CD4-positive, CD25-positive, alpha-beta regulatory T cell (primary cell): Measurements from ENCODE around the gene ITGA8. TPM values are rescaled to one million over a fixed set of nuclear protein-coding genes. Genes with fewer than 3 reads are reported as not detected.

ENCODE experiments used
- ATAC-seq, 2 donors: fragments of 150-1000 bp; cut with Tn5 transposase; one replicate each; pipeline ENCODE4 v1.10.0; 2021; ENCODE audit warnings: low read depth in 2 of 2, moderate number of reproducible peaks in 2 of 2, moderate library complexity in 1 of 2
- DNase-seq, 3 donors: peaks; one replicate each; pipeline versions ENCODE4 v3.0.0 to v3.0.0-alpha.2; 2012 to 2022; ENCODE audit warnings: mixed read lengths in 1 of 3
- H3K27ac ChIP-seq: one replicate; pipeline ENCODE4 v1.7.0; 2013; ENCODE audit warnings: mild to moderate bottlenecking, low read length; ENCODE audit not compliant: insufficient read depth, poor library complexity, severe bottlenecking
- H3K27me3 ChIP-seq: one replicate; pipeline ENCODE4 v1.7.0; 2013; ENCODE audit warnings: low read length; ENCODE audit not compliant: control insufficient read depth, insufficient read depth
- H3K36me3 ChIP-seq: one replicate; pipeline ENCODE4 v1.7.0; 2013; ENCODE audit warnings: mild to moderate bottlenecking, low read length, moderate library complexity; ENCODE audit not compliant: control insufficient read depth, insufficient read depth
- H3K4me1 ChIP-seq: 2 replicates; pipeline ENCODE4 v1.7.0; 2013; ENCODE audit warnings: mild to moderate bottlenecking, low read length; ENCODE audit not compliant: insufficient read depth, control insufficient read depth, poor library complexity, severe bottlenecking
- H3K4me3 ChIP-seq: one replicate; pipeline ENCODE4 v1.7.0; 2013; ENCODE audit warnings: low read depth, mild to moderate bottlenecking, low read length, moderate library complexity
- H3K9me3 ChIP-seq, 2 experiments: 1 replicate in 1 of 2; 2 replicates in 1 of 2; pipeline ENCODE4 v1.7.0; 2013; ENCODE audit warnings: low read length in 2 of 2, mild to moderate bottlenecking in 1 of 2, moderate library complexity in 1 of 2; ENCODE audit not compliant: control insufficient read depth in 2 of 2
- H3K27ac Mint-ChIP-seq, 3 donors: one replicate each; pipeline ENCODE4 v1.8.0; 2020 to 2022; ENCODE audit warnings: mild to moderate bottlenecking in 3 of 3, mixed read lengths in 3 of 3, moderate library complexity in 2 of 3
- H3K27me3 Mint-ChIP-seq: one replicate; pipeline ENCODE4 v1.8.0; 2022; ENCODE audit warnings: mild to moderate bottlenecking, mixed read lengths
- H3K36me3 Mint-ChIP-seq: one replicate; pipeline ENCODE4 v1.8.0; 2020; ENCODE audit warnings: mixed read lengths
- H3K4me1 Mint-ChIP-seq, 4 donors: one replicate each; pipeline ENCODE4 v1.8.0; 2020 to 2022; ENCODE audit warnings: mixed read lengths in 4 of 4, mild to moderate bottlenecking in 1 of 4
- H3K4me3 Mint-ChIP-seq, 4 donors: one replicate each; pipeline ENCODE4 v1.8.0; 2020 to 2022; ENCODE audit warnings: mild to moderate bottlenecking in 4 of 4, mixed read lengths in 4 of 4, moderate library complexity in 3 of 4
- H3K9me3 Mint-ChIP-seq, 7 donors: one replicate each; pipeline ENCODE4 v1.8.0; 2020 to 2022; ENCODE audit warnings: mixed read lengths in 7 of 7, mild to moderate bottlenecking in 3 of 7, moderate library complexity in 2 of 7
- polyA plus RNA-seq, 4 donors: library from polyadenylated mRNA; unstranded; fragments of 300-500 nt; fragmentation: Illumina TruSeq; gene quantifications; one replicate each; pipeline ENCODE4 v1.2.3, GENCODE V29; 2021
- total RNA-seq: library from RNA; stranded (reverse); gene quantifications from one replicate; pipeline ENCODE4 v1.2.3, GENCODE V29; 2022

Gene ITGA8
- total and polyA plus RNA-seq, 5 donors from 2014 or later: not detected

- Mint-ChIP-seq H3K36me3 (no peaks in the 10 kb centered on the region), H3K4me1 (peaks cover 0 to 5% (median 0%) of the 10 kb centered on the region in 4 donors), H3K4me3 (no peak overlapping the region), H3K27ac (no peak overlapping the region), H3K9me3 (peaks cover 0 to 9% (median 0%) of the 10 kb centered on the region in 7 donors), H3K27me3 (peaks cover 51% of the 10 kb centered on the region)
- Histone ChIP-seq H3K27me3 (peaks cover 20% of the 10 kb centered on the region), H3K4me3 (no peak overlapping the region), H3K9me3 (no peaks in the 10 kb centered on the region), H3K4me1 (no peaks in the 10 kb centered on the region), H3K27ac (no peak overlapping the region), H3K36me3 (no peaks in the 10 kb centered on the region)
- DNase-seq (no peak), ATAC-seq (no peak)
Measured at GRCh38 chr10:15718694-15719048, 1.1 kb downstream of the ITGA8 start.

- Mint-ChIP-seq H3K4me3 (no peak overlapping the region), H3K27ac (no peak overlapping the region), H3K27me3 (peaks cover 35% of the 10 kb centered on the region), H3K9me3 (peaks cover 0 to 9% (median 0%) of the 10 kb centered on the region in 7 donors), H3K4me1 (peaks cover 0 to 5% (median 0%) of the 10 kb centered on the region in 4 donors), H3K36me3 (no peaks in the 10 kb centered on the region)
- Histone ChIP-seq H3K9me3 (no peaks in the 10 kb centered on the region), H3K27me3 (peaks cover 19% of the 10 kb centered on the region), H3K4me3 (no peak overlapping the region), H3K36me3 (no peaks in the 10 kb centered on the region), H3K27ac (no peak overlapping the region), H3K4me1 (no peaks in the 10 kb centered on the region)
- no peak for DNase-seq
- no peak for ATAC-seq
Measured at GRCh38 chr10:15715619-15716227, 4.0 kb downstream of the ITGA8 start.

GRCh38 chr10:15714847-15715246 is 4.9 kb downstream of the ITGA8 start:
- ATAC-seq: no peak
- Mint-ChIP-seq H3K9me3 (peaks cover 0 to 9% (median 0%) of the 10 kb centered on the region in 7 donors), H3K36me3 (no peaks in the 10 kb centered on the region), H3K27ac (peak overlapping the region in 1 of 3 donors; percentile 56), H3K27me3 (peaks cover 27% of the 10 kb centered on the region), H3K4me1 (peaks cover 0 to 5% (median 0%) of the 10 kb centered on the region in 4 donors), H3K4me3 (no peak overlapping the region)
- DNase-seq: no peak
- Histone ChIP-seq H3K9me3 (no peaks in the 10 kb centered on the region), H3K4me1 (no peaks in the 10 kb centered on the region), H3K27ac (no peak overlapping the region), H3K4me3 (no peak overlapping the region), H3K36me3 (no peaks in the 10 kb centered on the region), H3K27me3 (peaks cover 20% of the 10 kb centered on the region)

GRCh38 chr10:15712883-15713282 is 6.8 kb downstream of the ITGA8 start:
- ATAC-seq (no peak), DNase-seq (no peak)
- no peak overlapping the region for H3K4me3 ChIP-seq
- H3K27ac Mint-ChIP-seq: no peak overlapping the region
- H3K27ac ChIP-seq: no peak overlapping the region
- no peaks in the 10 kb centered on the region for H3K4me1 ChIP-seq
- H3K9me3 ChIP-seq: no peaks in the 10 kb centered on the region
- no peaks in the 10 kb centered on the region for H3K36me3 Mint-ChIP-seq
- H3K4me3 Mint-ChIP-seq: no peak overlapping the region
- no peaks in the 10 kb centered on the region for H3K4me1 Mint-ChIP-seq
- peaks cover 14% of the 10 kb centered on the region for H3K27me3 Mint-ChIP-seq
- H3K9me3 Mint-ChIP-seq: peaks cover 0 to 3% (median 0%) of the 10 kb centered on the region in 7 donors
- peaks cover 12% of the 10 kb centered on the region for H3K27me3 ChIP-seq
- H3K36me3 ChIP-seq: no peaks in the 10 kb centered on the region

- ATAC-seq: no peak
- no peak overlapping the region for H3K27ac Mint-ChIP-seq
- H3K27me3 Mint-ChIP-seq: peaks cover 4% of the 10 kb centered on the region
- Histone ChIP-seq H3K27me3 (peaks cover 12% of the 10 kb centered on the region), H3K27ac (no peak overlapping the region), H3K4me1 (no peaks in the 10 kb centered on the region), H3K36me3 (no peaks in the 10 kb centered on the region), H3K9me3 (no peaks in the 10 kb centered on the region), H3K4me3 (no peak overlapping the region)
- no peaks in the 10 kb centered on the region for H3K4me1 Mint-ChIP-seq
- no peak for DNase-seq
- no peaks in the 10 kb centered on the region for H3K36me3 Mint-ChIP-seq
- peaks cover 0 to 3% (median 0%) of the 10 kb centered on the region in 7 donors for H3K9me3 Mint-ChIP-seq
- no peak overlapping the region for H3K4me3 Mint-ChIP-seq
Measured at GRCh38 chr10:15710455-15710854, 9.3 kb downstream of the ITGA8 start.

- Mint-ChIP-seq H3K36me3 (no peaks in the 10 kb centered on the region), H3K4me3 (no peak overlapping the region), H3K4me1 (no peaks in the 10 kb centered on the region), H3K27me3 (no peaks in the 10 kb centered on the region), H3K27ac (no peak overlapping the region), H3K9me3 (peaks cover 0 to 3% (median 0%) of the 10 kb centered on the region in 7 donors)
- no peaks in the 10 kb centered on the region for H3K9me3 ChIP-seq
- DNase-seq: no peak
- ATAC-seq: no peak
- H3K27ac ChIP-seq: no peak overlapping the region
- peaks cover 4% of the 10 kb centered on the region for H3K27me3 ChIP-seq
- H3K4me1 ChIP-seq: no peaks in the 10 kb centered on the region
- H3K4me3 ChIP-seq: no peak overlapping the region
- H3K36me3 ChIP-seq: no peaks in the 10 kb centered on the region
Measured at GRCh38 chr10:15705298-15705697, 14.4 kb downstream of the ITGA8 start.

GRCh38 chr10:15704581-15704968 is 15.1 kb downstream of the ITGA8 start:
- no peak overlapping the region for H3K27ac ChIP-seq
- Mint-ChIP-seq H3K9me3 (peaks cover 0 to 3% (median 0%) of the 10 kb centered on the region in 7 donors), H3K27me3 (no peaks in the 10 kb centered on the region), H3K4me3 (no peak overlapping the region), H3K27ac (no peak overlapping the region), H3K36me3 (no peaks in the 10 kb centered on the region), H3K4me1 (no peaks in the 10 kb centered on the region)
- no peak overlapping the region for H3K4me3 ChIP-seq
- ATAC-seq: no peak
- DNase-seq: no peak
- H3K4me1 ChIP-seq: no peaks in the 10 kb centered on the region
- H3K9me3 ChIP-seq: no peaks in the 10 kb centered on the region
- no peaks in the 10 kb centered on the region for H3K36me3 ChIP-seq
- H3K27me3 ChIP-seq: peaks cover 4% of the 10 kb centered on the region

GRCh38 chr10:15703944-15704580 is 15.7 kb downstream of the ITGA8 start:
- no peak overlapping the region for H3K27ac ChIP-seq
- Mint-ChIP-seq H3K27ac (no peak overlapping the region), H3K27me3 (no peaks in the 10 kb centered on the region), H3K4me3 (no peak overlapping the region), H3K9me3 (peaks cover 0 to 1% (median 0%) of the 10 kb centered on the region in 7 donors), H3K4me1 (no peaks in the 10 kb centered on the region), H3K36me3 (no peaks in the 10 kb centered on the region)
- H3K9me3 ChIP-seq: no peaks in the 10 kb centered on the region
- peaks cover 4% of the 10 kb centered on the region for H3K27me3 ChIP-seq
- H3K4me3 ChIP-seq: no peak overlapping the region
- H3K4me1 ChIP-seq: no peaks in the 10 kb centered on the region
- H3K36me3 ChIP-seq: no peaks in the 10 kb centered on the region
- DNase-seq: no peak
- ATAC-seq: no peak
